Measurements from ENCODE around the gene DNAJC3.
"Not testable (repeated sequence)": the region's sequence is repeated elsewhere in the genome, so short reads cannot be mapped to it uniquely, and the experiment has no call there.

The DNAJC3 gene

DNA sequence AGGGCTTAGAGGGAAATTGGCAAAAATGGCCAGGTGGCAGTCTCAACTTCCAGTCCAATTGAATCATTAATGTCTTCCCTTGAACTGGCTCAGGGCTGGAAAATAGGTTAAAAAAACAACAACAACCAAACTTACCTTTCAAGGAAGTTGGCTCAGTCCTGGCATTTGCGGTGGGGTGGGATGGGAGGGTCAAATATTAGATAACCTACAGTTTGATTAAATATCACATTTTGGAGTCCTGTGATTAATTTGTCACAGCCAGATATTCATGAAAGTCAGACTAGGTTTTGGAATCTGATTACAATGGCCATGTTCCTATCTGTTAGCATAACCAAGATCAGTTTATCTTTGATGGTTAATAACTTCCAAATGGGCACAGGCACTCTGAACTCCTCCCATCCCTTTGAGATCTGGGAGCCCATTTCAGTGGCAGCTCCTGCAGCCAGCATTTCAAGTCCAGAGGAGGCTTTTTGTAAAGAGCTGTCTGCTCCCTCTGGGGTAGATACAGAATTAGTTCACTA, 24.6 kb upstream of the DNAJC3 start:
- TF ChIP-seq, protein P1, sequence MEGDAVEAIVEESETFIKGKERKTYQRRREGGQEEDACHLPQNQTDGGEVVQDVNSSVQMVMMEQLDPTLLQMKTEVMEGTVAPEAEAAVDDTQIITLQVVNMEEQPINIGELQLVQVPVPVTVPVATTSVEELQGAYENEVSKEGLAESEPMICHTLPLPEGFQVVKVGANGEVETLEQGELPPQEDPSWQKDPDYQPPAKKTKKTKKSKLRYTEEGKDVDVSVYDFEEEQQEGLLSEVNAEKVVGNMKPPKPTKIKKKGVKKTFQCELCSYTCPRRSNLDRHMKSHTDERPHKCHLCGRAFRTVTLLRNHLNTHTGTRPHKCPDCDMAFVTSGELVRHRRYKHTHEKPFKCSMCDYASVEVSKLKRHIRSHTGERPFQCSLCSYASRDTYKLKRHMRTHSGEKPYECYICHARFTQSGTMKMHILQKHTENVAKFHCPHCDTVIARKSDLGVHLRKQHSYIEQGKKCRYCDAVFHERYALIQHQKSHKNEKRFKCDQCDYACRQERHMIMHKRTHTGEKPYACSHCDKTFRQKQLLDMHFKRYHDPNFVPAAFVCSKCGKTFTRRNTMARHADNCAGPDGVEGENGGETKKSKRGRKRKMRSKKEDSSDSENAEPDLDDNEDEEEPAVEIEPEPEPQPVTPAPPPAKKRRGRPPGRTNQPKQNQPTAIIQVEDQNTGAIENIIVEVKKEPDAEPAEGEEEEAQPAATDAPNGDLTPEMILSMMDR (conservative IDR thresholded peaks at IDR 0.05), result no peak
- no peak for TF ChIP-seq ZFX (IDR thresholded peaks at IDR 0.05)
- H3K27ac ChIP-seq, result no peak overlapping the region

DNA sequence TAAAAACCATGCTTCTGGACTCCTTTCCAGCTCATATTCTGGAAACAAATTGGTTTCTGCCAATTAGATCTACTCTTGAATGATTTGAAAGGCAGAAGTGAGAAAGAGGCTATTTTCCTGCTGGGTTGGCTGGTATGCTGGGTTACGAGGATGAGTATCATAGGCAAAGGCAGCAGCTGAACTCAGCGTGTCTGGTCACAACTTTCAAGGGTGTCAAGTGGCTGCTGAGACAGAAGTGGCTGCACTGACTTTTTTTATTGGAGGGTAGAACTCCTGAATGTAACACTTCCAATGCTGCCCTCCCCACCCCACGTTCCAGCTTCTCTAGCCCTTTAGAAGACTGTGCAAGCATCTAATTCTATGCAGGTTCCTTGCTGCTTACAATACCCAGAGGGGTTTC, 24.1 kb upstream of the DNAJC3 start:
- no peak for TF ChIP-seq ZFX (IDR thresholded peaks at IDR 0.05)
- TF ChIP-seq, protein P1 (conservative IDR thresholded peaks at IDR 0.05), result no peak
- H3K27ac ChIP-seq, result no peak overlapping the region

DNA sequence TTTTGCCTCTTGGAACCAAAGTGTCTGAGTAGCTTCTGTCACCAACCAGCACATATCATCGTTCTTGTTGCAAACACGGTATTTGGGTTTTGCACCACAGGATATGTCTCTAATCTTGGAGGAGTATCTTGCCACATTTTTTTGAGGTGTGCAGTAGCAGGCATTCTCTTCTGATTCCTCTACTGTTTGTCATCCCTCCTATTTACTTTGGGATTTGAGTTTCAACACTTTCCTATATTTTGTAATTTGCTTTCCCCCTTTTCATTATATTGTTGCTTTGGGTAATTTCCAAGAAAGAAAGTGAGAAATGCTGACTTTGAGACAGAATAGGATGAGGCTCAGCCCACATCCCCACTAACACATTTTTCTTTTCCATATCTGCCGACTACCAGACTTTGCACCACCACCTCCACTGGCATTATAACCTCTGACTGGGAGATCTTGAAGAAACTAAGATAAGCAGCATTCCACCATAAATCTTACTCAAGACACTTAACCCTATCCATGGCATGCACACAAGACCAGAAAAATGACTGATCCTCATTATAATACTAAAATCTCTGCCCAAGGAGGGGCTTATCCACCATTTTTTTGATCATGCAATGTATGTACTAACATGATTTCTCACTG, 20.4 kb upstream of the DNAJC3 start:
- no peak overlapping the region for H3K27ac ChIP-seq
- no peak for TF ChIP-seq ZFX (IDR thresholded peaks at IDR 0.05)
- TF ChIP-seq, protein P1 (conservative IDR thresholded peaks at IDR 0.05), result no peak

DNA sequence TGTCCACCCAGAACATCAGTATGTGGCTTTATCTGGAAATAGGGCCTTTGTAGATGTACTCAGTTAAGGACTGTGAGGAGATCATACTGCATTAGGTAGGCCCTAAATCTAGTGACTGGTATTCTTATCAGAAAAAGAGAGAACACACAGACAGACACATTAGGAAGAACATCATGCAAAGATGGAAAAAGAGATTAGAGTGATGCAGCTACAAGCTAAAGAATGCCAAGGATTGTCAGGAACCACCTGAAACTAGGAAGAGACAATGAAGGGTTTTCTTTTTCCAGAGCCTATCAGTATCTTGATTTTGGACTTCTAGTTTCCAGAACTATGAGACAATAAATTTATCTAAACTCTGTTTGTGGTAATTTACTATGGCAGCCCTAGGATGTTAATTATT, 17.4 kb upstream of the DNAJC3 start:
- TF ChIP-seq, protein P1 (conservative IDR thresholded peaks at IDR 0.05), result no peak
- no peak for TF ChIP-seq ZFX (IDR thresholded peaks at IDR 0.05)
- H3K27ac ChIP-seq, result no peak overlapping the region

DNA sequence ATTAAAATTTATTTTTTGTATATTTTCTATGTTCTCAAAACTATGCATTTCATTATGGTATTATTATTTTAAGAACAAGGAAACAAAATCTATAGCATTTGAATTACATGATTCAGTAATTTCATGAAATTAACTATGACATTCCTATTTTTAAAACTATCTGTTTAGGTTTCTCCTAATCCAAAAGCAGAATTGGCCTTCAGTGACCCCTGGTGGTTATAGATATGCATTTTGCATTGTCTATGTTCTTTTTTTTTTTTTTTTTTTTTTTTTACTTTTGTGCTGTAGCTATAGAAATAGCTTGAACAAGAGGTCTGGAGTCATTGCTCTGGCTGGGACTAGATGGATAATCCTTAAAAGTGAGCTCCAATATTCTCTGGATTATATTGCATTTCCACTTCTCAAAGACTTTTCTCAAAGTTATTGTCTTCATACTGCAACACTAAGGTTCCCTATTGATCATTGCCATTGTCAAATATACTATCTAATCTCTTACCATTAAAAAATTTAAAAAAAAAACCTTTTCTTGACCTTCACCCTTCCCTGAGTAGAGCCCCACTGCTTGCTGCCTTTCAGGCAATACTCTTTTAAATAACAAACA, 15.9 kb upstream of the DNAJC3 start:
- no peak overlapping the region for H3K27ac ChIP-seq
- no peak for TF ChIP-seq ZFX (IDR thresholded peaks at IDR 0.05)
- TF ChIP-seq, protein P1 (conservative IDR thresholded peaks at IDR 0.05), result peak; percentile 83

DNA sequence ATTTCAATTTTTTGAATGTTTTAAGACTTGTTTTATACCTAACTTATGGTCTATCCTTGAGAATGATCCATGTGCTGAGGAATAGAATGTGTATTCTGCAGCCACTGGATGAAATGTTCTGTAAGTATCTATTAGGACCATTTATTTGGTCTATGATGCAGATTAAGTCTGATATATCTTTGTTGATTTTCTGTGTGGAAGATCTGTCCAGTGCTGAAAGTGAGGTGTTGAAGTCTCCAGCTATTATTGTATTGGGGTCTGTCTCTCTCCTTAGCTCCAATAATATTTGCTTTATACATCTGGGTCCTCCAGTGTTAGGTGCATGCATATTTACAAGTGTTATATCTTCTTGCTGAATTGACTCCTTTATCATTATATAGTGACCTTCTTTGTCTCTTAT, 9.7 kb upstream of the DNAJC3 start:
- H3K27ac ChIP-seq, result not testable (repeated sequence)

DNA sequence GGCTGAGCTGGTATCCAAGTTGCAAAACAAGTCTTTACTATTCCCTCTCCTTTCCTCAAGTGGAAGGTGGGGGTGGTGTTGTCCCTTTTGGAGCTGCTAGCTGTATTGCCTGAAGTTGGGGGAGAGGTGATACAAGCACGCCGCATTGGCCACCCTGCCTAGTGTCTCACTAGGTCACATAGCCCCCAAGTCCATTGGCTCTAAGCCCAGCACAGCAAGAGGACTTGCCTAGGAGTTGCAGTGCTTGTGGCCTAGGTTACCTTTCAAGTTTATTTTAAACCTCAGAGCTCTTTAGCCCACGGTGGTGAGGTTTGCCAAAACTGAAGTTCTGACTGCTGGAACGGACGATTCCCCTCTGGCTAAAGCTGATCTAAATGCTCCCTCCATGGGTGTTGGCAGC, 5.3 kb upstream of the DNAJC3 start:
- TF ChIP-seq, protein P1 (conservative IDR thresholded peaks at IDR 0.05), result no peak
- TF ChIP-seq ZFX (IDR thresholded peaks at IDR 0.05), result no peak
- H3K27ac ChIP-seq, result no peak overlapping the region

Measured in C4-2B (cell line).